ENCODE data around the gene MKRN2.

DNA sequence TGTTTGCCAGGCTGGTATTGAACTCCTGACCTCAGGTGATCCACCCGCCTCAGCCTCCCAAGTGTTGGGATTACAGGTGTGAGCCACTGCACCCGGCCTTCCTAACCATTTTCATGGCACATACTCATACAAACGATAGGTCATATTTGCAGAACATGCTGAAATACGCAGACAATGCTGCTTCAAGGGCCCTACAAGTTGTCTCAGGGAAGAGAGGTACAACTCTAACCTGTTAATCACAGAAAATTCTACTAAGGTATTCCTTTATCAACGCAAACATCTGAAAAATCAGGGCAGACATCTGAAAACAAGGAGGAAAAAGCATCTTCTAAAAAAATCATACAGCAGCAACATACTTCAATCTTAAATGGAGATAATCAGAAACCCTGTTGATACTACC lies 67.2 kb downstream of the MKRN2 start:
- TF ChIP-seq GATA2 (IDR thresholded peaks at IDR 0.05; ENCODE audit: low read depth, low read length): no peak
- no peak for TF ChIP-seq GATA3 (IDR thresholded peaks at IDR 0.05; ENCODE audit: low read depth, low read length)

All from SH-SY5Y (cell line).